Head of caudate nucleus (tissue), 42 donors: ENCODE data around the gene IGF2.

Experiments
- DNase-seq, 42 donors: peaks; one replicate each; pipeline versions ENCODE4 v3.0.0 to v3.0.0-alpha.2; 2020 to 2021; ENCODE audit warnings: mixed read lengths in 7 of 42
- intact Hi-C: fragments of 100-400 bp; cut with DNase I; formaldehyde crosslinking; loops from one replicate; pipeline ENCODE4 v1.15.0; 2022

Gene IGF2

GRCh38 chr11:2157294-2158040, 18.3 kb upstream of the IGF2 start:
- intact Hi-C loops = loop anchor here (5.0 kb wide), 1 partner anchor 465 kb away; no protein-coding TSS in a partner anchor
- peak in 1 of 42 donors; percentile 15 for DNase-seq

- intact Hi-C loops = loop anchor here (5.0 kb wide), 1 partner anchor 464 kb away; no protein-coding TSS in a partner anchor
- peak; percentile 44 to 87 (median 72) for DNase-seq
Measured at GRCh38 chr11:2156416-2157182, 17.4 kb upstream of the IGF2 start.

- DNase-seq = no peak
- intact Hi-C loops = loop anchor here (5.0 kb wide), 1 partner anchor 463 kb away; no protein-coding TSS in a partner anchor
Measured at GRCh38 chr11:2155511-2155910, 16.3 kb upstream of the IGF2 start.

GRCh38 chr11:2154889-2155288, 15.7 kb upstream of the IGF2 start:
- intact Hi-C loops = loop anchor here (5.0 kb wide), 2 partner anchors 463 to 503 kb away; no protein-coding TSS in a partner anchor

GRCh38 chr11:2154195-2154585, 15.0 kb upstream of the IGF2 start:
- DNase-seq = no peak
- intact Hi-C loops = loop anchor here (5.0 kb wide), 1 partner anchor 502 kb away; no protein-coding TSS in a partner anchor

More at GRCh38 chr11:2154889-2155288, 15.7 kb upstream of the IGF2 start:
- DNase-seq = no peak

GRCh38 chr11:2153581-2154194, 14.5 kb upstream of the IGF2 start:
- DNase-seq = no peak
- intact Hi-C loops = loop anchor here (5.0 kb wide), 1 partner anchor 501 kb away; no protein-coding TSS in a partner anchor

- intact Hi-C loops = loop anchor here (5.0 kb wide), 1 partner anchor 499 kb away; no protein-coding TSS in a partner anchor
- peak; percentile 70 to 92 (median 84) for DNase-seq
Measured at GRCh38 chr11:2151500-2152257, 12.5 kb upstream of the IGF2 start.

- DNase-seq = no peak
- intact Hi-C loops = loop anchor here (5.0 to 10.0 kb wide), 2 partner anchors 265 to 498 kb away; no protein-coding TSS in a partner anchor
Measured at GRCh38 chr11:2149864-2150847, 11.0 kb upstream of the IGF2 start.

GRCh38 chr11:2149460-2149859, 10.3 kb upstream of the IGF2 start:
- DNase-seq = no peak
- intact Hi-C loops = loop anchor here (10.0 kb wide), 1 partner anchor 265 kb away; no protein-coding TSS in a partner anchor

GRCh38 chr11:2148595-2148994, 9.4 kb upstream of the IGF2 start:
- DNase-seq = no peak
- intact Hi-C loops = loop anchor here (10.0 kb wide), 1 partner anchor 264 kb away; no protein-coding TSS in a partner anchor

- DNase-seq = no peak
- intact Hi-C loops = loop anchor here (10.0 kb wide), 1 partner anchor 263 kb away; no protein-coding TSS in a partner anchor
Measured at GRCh38 chr11:2147391-2147790, 8.2 kb upstream of the IGF2 start.

- intact Hi-C loops = loop anchor here (10.0 kb wide), 1 partner anchor 261 kb away; no protein-coding TSS in a partner anchor
Measured at GRCh38 chr11:2146051-2146450, 6.9 kb upstream of the IGF2 start.

GRCh38 chr11:2144544-2145248, 5.5 kb upstream of the IGF2 start:
- intact Hi-C loops = loop anchor here (10.0 kb wide), 1 partner anchor 260 kb away; no protein-coding TSS in a partner anchor

More at GRCh38 chr11:2146051-2146450, 6.9 kb upstream of the IGF2 start:
- DNase-seq = no peak

GRCh38 chr11:2143799-2144543, 4.8 kb upstream of the IGF2 start:
- DNase-seq = peak in 2 of 42 donors; percentile 14 to 35
- intact Hi-C loops = loop anchor here (10.0 kb wide), 1 partner anchor 259 kb away; no protein-coding TSS in a partner anchor

More at GRCh38 chr11:2144544-2145248, 5.5 kb upstream of the IGF2 start:
- no peak for DNase-seq

GRCh38 chr11:2143477-2143798, 4.2 kb upstream of the IGF2 start:
- intact Hi-C loops = loop anchor here (10.0 kb wide), 1 partner anchor 259 kb away; no protein-coding TSS in a partner anchor
- no peak for DNase-seq
